BLaER1 treated with 17β-estradiol and CSF1 and Interleukin-3, amounts not matched to agents 10 nM and 100 nM (cell line): Measurements from ENCODE around the gene HCFC1.

Experiments used
- H3K27ac ChIP-seq, 11 experiments: shearing (Covaris generic); formaldehyde crosslinking; 2 replicates each; pipeline ENCODE4 v1.8.1; 2022
- H3K27me3 ChIP-seq, 11 experiments: shearing (Covaris generic); formaldehyde crosslinking; 2 replicates each; pipeline ENCODE4 v1.8.1; 2022
- H3K36me3 ChIP-seq, 11 experiments: shearing (Covaris generic); formaldehyde crosslinking; 2 replicates each; pipeline ENCODE4 v1.8.1; 2022
- H3K4me1 ChIP-seq, 10 experiments: shearing (Covaris generic); formaldehyde crosslinking; 2 replicates each; pipeline ENCODE4 v1.8.1; 2022
- H3K4me2 ChIP-seq, 11 experiments: shearing (Covaris generic); formaldehyde crosslinking; 2 replicates each; pipeline ENCODE4 v1.8.1; 2022
- H3K4me3 ChIP-seq, 10 experiments: shearing (Covaris generic); formaldehyde crosslinking; 2 replicates each; pipeline ENCODE4 v1.8.1; 2022
- H3K9ac ChIP-seq, 11 experiments: shearing (Covaris generic); formaldehyde crosslinking; 2 replicates each; pipeline ENCODE4 v1.8.1; 2022
- H3K9me3 ChIP-seq, 11 experiments: shearing (Covaris generic); formaldehyde crosslinking; replicated peaks in 1 of 11; 2 replicates each; pipeline ENCODE4 v1.8.1; 2022
- H4K20me1 ChIP-seq, 11 experiments: shearing (Covaris generic); formaldehyde crosslinking; 2 replicates each; pipeline ENCODE4 v1.8.1; 2022
- Cebpa-rat ChIP-seq, 11 experiments: shearing (Covaris generic); IDR thresholded peaks; 2 replicates each; pipeline ENCODE4 v1.8.1; 2022

Gene HCFC1

GRCh38 chrX:153950127-153950526, 21.5 kb downstream of the HCFC1 start:
- peak overlapping the region in 7 of 11 experiments; percentile 33 to 69 (median 58); a peak in 11 of 22 replicates for H3K27ac ChIP-seq
- peaks cover 71 to 88% (median 82%) of the 10 kb centered on the region in 10 experiments for H3K4me1 ChIP-seq
- H3K9me3 ChIP-seq = no peaks in the 10 kb centered on the region
- TF ChIP-seq Cebpa-rat (IDR thresholded peaks at IDR 0.05) = no peak
- H3K4me3 ChIP-seq = peak overlapping the region in 2 of 10 experiments; percentile 8 to 24; a peak in 1 of 20 replicates
- peaks cover 45 to 70% (median 65%) of the 10 kb centered on the region in 11 experiments for H3K36me3 ChIP-seq
- peaks cover 0 to 97% (median 86%) of the 10 kb centered on the region in 11 experiments; a peak in 19 of 22 replicates for H4K20me1 ChIP-seq
- H3K9ac ChIP-seq = peak overlapping the region in 10 of 11 experiments; percentile 5 to 63 (median 52); a peak in 17 of 22 replicates
- peaks cover 8 to 50% (median 28%) of the 10 kb centered on the region in 11 experiments; a peak in 18 of 22 replicates for H3K27me3 ChIP-seq
- H3K4me2 ChIP-seq = peak overlapping the region; percentile 62 to 87 (median 70)

GRCh38 chrX:153948847-153949805, 22.5 kb downstream of the HCFC1 start:
- H3K9ac ChIP-seq = peak overlapping the region in 9 of 11 experiments; percentile 21 to 63 (median 56); a peak in 17 of 22 replicates
- peaks cover 0 to 97% (median 83%) of the 10 kb centered on the region in 11 experiments; a peak in 19 of 22 replicates for H4K20me1 ChIP-seq
- no peak for TF ChIP-seq Cebpa-rat (IDR thresholded peaks at IDR 0.05)
- H3K36me3 ChIP-seq = peaks cover 36 to 60% (median 55%) of the 10 kb centered on the region in 11 experiments
- peak overlapping the region in 10 of 11 experiments; percentile 18 to 69 (median 53); a peak in 18 of 22 replicates for H3K27ac ChIP-seq
- H3K4me2 ChIP-seq = peak overlapping the region; percentile 62 to 87 (median 70)
- peaks cover 16 to 59% (median 38%) of the 10 kb centered on the region in 11 experiments; a peak in 20 of 22 replicates for H3K27me3 ChIP-seq
- peak overlapping the region in 4 of 10 experiments; percentile 4 to 24 (median 20); a peak in 2 of 20 replicates for H3K4me3 ChIP-seq
- peaks cover 76 to 97% (median 91%) of the 10 kb centered on the region in 10 experiments for H3K4me1 ChIP-seq
- H3K9me3 ChIP-seq = no peaks in the 10 kb centered on the region

GRCh38 chrX:153948002-153948466, 23.6 kb downstream of the HCFC1 start:
- Histone ChIP-seq H3K9me3 (no peaks in the 10 kb centered on the region), H4K20me1 (peaks cover 2 to 97% (median 80%) of the 10 kb centered on the region in 11 experiments; a peak in 20 of 22 replicates), H3K4me3 (no peak overlapping the region), H3K27ac (peak overlapping the region in 10 of 11 experiments; percentile 18 to 69 (median 53); a peak in 17 of 22 replicates), H3K27me3 (peaks cover 27 to 70% (median 48%) of the 10 kb centered on the region in 11 experiments), H3K4me2 (peak overlapping the region; percentile 36 to 87 (median 70)), H3K4me1 (peaks cover 77 to 99% (median 93%) of the 10 kb centered on the region in 10 experiments), H3K36me3 (peaks cover 38 to 49% (median 46%) of the 10 kb centered on the region in 11 experiments), H3K9ac (peak overlapping the region in 8 of 11 experiments; percentile 45 to 64 (median 56); a peak in 14 of 22 replicates)
- no peak for TF ChIP-seq Cebpa-rat (IDR thresholded peaks at IDR 0.05)

- Histone ChIP-seq H3K27me3 (peaks cover 35 to 78% (median 57%) of the 10 kb centered on the region in 11 experiments), H4K20me1 (peaks cover 9 to 95% (median 80%) of the 10 kb centered on the region in 11 experiments; a peak in 20 of 22 replicates), H3K9ac (peak overlapping the region in 8 of 11 experiments; percentile 45 to 64 (median 56); a peak in 16 of 22 replicates), H3K27ac (peak overlapping the region in 10 of 11 experiments; percentile 32 to 69 (median 58); a peak in 18 of 22 replicates), H3K36me3 (peaks cover 29 to 42% (median 38%) of the 10 kb centered on the region in 11 experiments), H3K4me1 (peaks cover 79 to 99% (median 93%) of the 10 kb centered on the region in 10 experiments), H3K4me2 (peak overlapping the region; percentile 42 to 87 (median 70)), H3K4me3 (no peak overlapping the region), H3K9me3 (no peaks in the 10 kb centered on the region)
- TF ChIP-seq Cebpa-rat (IDR thresholded peaks at IDR 0.05) = no peak
Measured at GRCh38 chrX:153947009-153947769, 24.4 kb downstream of the HCFC1 start.

GRCh38 chrX:153945956-153946943, 25.4 kb downstream of the HCFC1 start:
- H3K36me3 ChIP-seq = peaks cover 20 to 33% (median 28%) of the 10 kb centered on the region in 11 experiments; a peak in 21 of 22 replicates
- peak overlapping the region in 9 of 11 experiments; percentile 2 to 69 (median 58); a peak in 15 of 22 replicates for H3K27ac ChIP-seq
- TF ChIP-seq Cebpa-rat (IDR thresholded peaks at IDR 0.05) = no peak
- no peaks in the 10 kb centered on the region for H3K9me3 ChIP-seq
- no peak overlapping the region for H3K4me3 ChIP-seq
- H4K20me1 ChIP-seq = peaks cover 15 to 90% (median 77%) of the 10 kb centered on the region in 11 experiments; a peak in 21 of 22 replicates
- H3K9ac ChIP-seq = peak overlapping the region in 8 of 11 experiments; percentile 27 to 58 (median 39); a peak in 13 of 22 replicates
- peaks cover 74 to 94% (median 89%) of the 10 kb centered on the region in 10 experiments for H3K4me1 ChIP-seq
- H3K4me2 ChIP-seq = peak overlapping the region; percentile 48 to 93 (median 53)
- peaks cover 43 to 86% (median 59%) of the 10 kb centered on the region in 11 experiments for H3K27me3 ChIP-seq

- Histone ChIP-seq H4K20me1 (peaks cover 29 to 86% (median 71%) of the 10 kb centered on the region in 11 experiments), H3K27me3 (peaks cover 58 to 90% (median 74%) of the 10 kb centered on the region in 11 experiments), H3K9ac (peak overlapping the region in 9 of 11 experiments; percentile 72 to 82 (median 77); a peak in 16 of 22 replicates), H3K4me3 (peak overlapping the region; percentile 51 to 70 (median 58); a peak in 17 of 20 replicates), H3K4me2 (peak overlapping the region; percentile 72 to 93 (median 85)), H3K27ac (peak overlapping the region in 10 of 11 experiments; percentile 60 to 84 (median 80); a peak in 15 of 22 replicates), H3K36me3 (peaks cover 5 to 33% (median 14%) of the 10 kb centered on the region in 11 experiments; a peak in 20 of 22 replicates), H3K4me1 (peaks cover 74 to 94% (median 89%) of the 10 kb centered on the region in 10 experiments), H3K9me3 (no peaks in the 10 kb centered on the region)
- no peak for TF ChIP-seq Cebpa-rat (IDR thresholded peaks at IDR 0.05)
Measured at GRCh38 chrX:153944800-153945150, 26.8 kb downstream of the HCFC1 start.
